SK-N-SH (cell line): ENCODE results near the gene TRAF2. TPM values are rescaled to one million over a fixed set of nuclear protein-coding genes. Genes with fewer than 3 reads are reported as not detected.

Experiments
- CTCF ChIA-PET: fragments of 300-600, 350-600 bp; formaldehyde crosslinking; extraction: SDS; loops from one replicate; lab custom pipeline; 2021; lab: Yijun Ruan, JAX
- POLR2A ChIA-PET: fragments of 350-600 bp; sonication (Branson Sonifier 250); formaldehyde crosslinking; extraction: SDS; loops from one replicate; lab custom pipeline; 2020; ENCODE audit warnings: antibody characterized with exemption, inconsistent platforms; lab: Yijun Ruan, JAX
- DNase-seq: peaks from one replicate; pipeline ENCODE4 v3.0.0; 2012
- H2AFZ ChIP-seq: fragments of 200-600 bp; sonication (generic); 2 replicates; pipeline ENCODE4 v1.8.1; 2016; ENCODE audit warnings: antibody characterized with exemption, mild to moderate bottlenecking, low read depth
- H3F3A ChIP-seq: fragments of 200-600 bp; sonication (generic); replicated peaks from 2 replicates; pipeline ENCODE3; 2016; ENCODE audit warnings: antibody characterized with exemption, mild to moderate bottlenecking; ENCODE audit not compliant: insufficient read depth
- H3K27ac ChIP-seq, 2 experiments: fragments of 200-500 bp in 1 of 2; fragments of 200-600 bp in 1 of 2; sonication (Bioruptor generic) in 1 of 2; sonication (generic), shearing (Covaris generic) in 1 of 2; 2 replicates each; pipeline versions ENCODE4 v1.5.1 to v1.6.1; 2014 to 2016; ENCODE audit warnings: low read depth in 2 of 2, inconsistent platforms in 1 of 2, low read length in 1 of 2, mild to moderate bottlenecking in 1 of 2, mixed read lengths in 1 of 2
- H3K27me3 ChIP-seq: fragments of 200-600 bp; sonication (generic), shearing (Covaris generic); 2 replicates; pipeline ENCODE4 v1.6.1; 2016; ENCODE audit warnings: mixed run types; ENCODE audit not compliant: insufficient read depth
- H3K36me3 ChIP-seq, 2 experiments: fragments of 200-500 bp in 1 of 2; fragments of 200-600 bp in 1 of 2; sonication (Bioruptor generic) in 1 of 2; sonication (generic) in 1 of 2; replicated peaks in 1 of 2; 2 replicates each; pipeline versions ENCODE3 to v1.5.1; 2014 to 2016; ENCODE audit warnings: low read length in 1 of 2, mild to moderate bottlenecking in 1 of 2; ENCODE audit not compliant: insufficient read depth in 2 of 2, control insufficient read depth in 1 of 2
- H3K4me1 ChIP-seq, 2 experiments: fragments of 200-500 bp in 1 of 2; fragments of 200-600 bp in 1 of 2; sonication (Bioruptor generic) in 1 of 2; sonication (generic), shearing (Covaris generic) in 1 of 2; 2 replicates each; pipeline versions ENCODE4 v1.5.1 to v1.6.1; 2014 to 2016; ENCODE audit warnings: low read depth in 1 of 2, low read length in 1 of 2, mixed run types in 1 of 2; ENCODE audit not compliant: insufficient read depth in 2 of 2, control insufficient read depth in 1 of 2
- H3K4me2 ChIP-seq: fragments of 200-600 bp; sonication (generic), shearing (Covaris generic); 2 replicates; pipeline ENCODE4 v1.6.1; 2017; ENCODE audit warnings: mixed run types
- H3K4me3 ChIP-seq, 2 experiments: fragments of 200-500 bp in 1 of 2; fragments of 200-600 bp in 1 of 2; sonication (Bioruptor generic) in 1 of 2; sonication (generic), shearing (Covaris generic) in 1 of 2; 2 replicates each; pipeline versions ENCODE4 v1.5.1 to v1.8.1; 2014 to 2016; ENCODE audit warnings: low read depth in 2 of 2, inconsistent platforms in 1 of 2, low read length in 1 of 2, mild to moderate bottlenecking in 1 of 2, mixed read lengths in 1 of 2, moderate library complexity in 1 of 2
- H3K79me2 ChIP-seq: fragments of 200-600 bp; sonication (generic); 2 replicates; pipeline ENCODE4 v1.8.1; 2017; ENCODE audit warnings: mild to moderate bottlenecking; ENCODE audit not compliant: insufficient read depth
- H3K9ac ChIP-seq: fragments of 200-600 bp; sonication (generic); 2 replicates; pipeline ENCODE4 v1.6.1; 2017; ENCODE audit warnings: mixed run types
- H3K9me2 ChIP-seq: fragments of 200-600 bp; sonication (generic); 2 replicates; pipeline ENCODE4 v1.6.1; 2017; ENCODE audit warnings: mixed run types
- H3K9me3 ChIP-seq: fragments of 200-600 bp; sonication (generic); 2 replicates; pipeline ENCODE4 v1.6.1; 2017; ENCODE audit warnings: mixed run types, mild to moderate bottlenecking, moderate library complexity
- H4K20me1 ChIP-seq: fragments of 200-600 bp; sonication (generic); 2 replicates; pipeline ENCODE4 v1.6.1; 2017; ENCODE audit warnings: mild to moderate bottlenecking, mixed run types; ENCODE audit not compliant: insufficient read depth
- CHD2 ChIP-seq: fragments of 150-350 bp; IDR thresholded peaks from 2 replicates; pipeline ENCODE4 v1.6.1; 2018; ENCODE audit warnings: low read length; ENCODE audit not compliant: partially characterized antibody
- EP300 ChIP-seq, 2 experiments: IDR thresholded peaks; 2 replicates each; pipeline versions ENCODE4 v1.4.0 to v1.6.1; 2012; ENCODE audit warnings: borderline replicate concordance in 1 of 2, low read depth in 1 of 2, low read length in 1 of 2
- FOSL2 ChIP-seq: IDR thresholded peaks from 2 replicates; pipeline ENCODE4 v1.4.0; 2012; ENCODE audit warnings: low read depth, mild to moderate bottlenecking, moderate library complexity, borderline replicate concordance
- FOXM1 ChIP-seq: IDR thresholded peaks from 2 replicates; pipeline ENCODE4 v1.4.0; 2012; ENCODE audit warnings: low read depth, mild to moderate bottlenecking
- GABPA ChIP-seq: IDR thresholded peaks from 2 replicates; pipeline ENCODE4 v1.4.0; 2012; ENCODE audit warnings: low read depth, mild to moderate bottlenecking
- GATA2 ChIP-seq: sonication (generic); formaldehyde crosslinking; IDR thresholded peaks from 2 replicates; pipeline ENCODE4 v1.5.0; 2020; ENCODE audit warnings: mild to moderate bottlenecking, missing genetic modification reagents
- JUND ChIP-seq: IDR thresholded peaks from 2 replicates; pipeline ENCODE4 v1.4.0; 2012
- MAX ChIP-seq: IDR thresholded peaks from 2 replicates; pipeline ENCODE4 v1.4.0; 2012; ENCODE audit warnings: low read depth
- MEF2A ChIP-seq: IDR thresholded peaks from 2 replicates; pipeline ENCODE4 v1.4.0; 2012; ENCODE audit warnings: low read depth, borderline replicate concordance
- MXI1 ChIP-seq: IDR thresholded peaks from 2 replicates; pipeline ENCODE4 v1.6.1; 2012; ENCODE audit warnings: mild to moderate bottlenecking, low read depth, low read length, improper control_type of control experiment
- NFIC ChIP-seq: IDR thresholded peaks from 2 replicates; pipeline ENCODE4 v1.4.0; 2012; ENCODE audit warnings: borderline replicate concordance
- RAD21 ChIP-seq: IDR thresholded peaks from 2 replicates; pipeline ENCODE4 v1.6.1; 2012; ENCODE audit warnings: mild to moderate bottlenecking, low read length
- RXRA ChIP-seq: IDR thresholded peaks from 2 replicates; pipeline ENCODE4 v1.4.0; 2012; ENCODE audit warnings: low read depth, mild to moderate bottlenecking, borderline replicate concordance
- TAF1 ChIP-seq: IDR thresholded peaks from 2 replicates; pipeline ENCODE4 v1.6.1; 2012; ENCODE audit warnings: low read depth, mild to moderate bottlenecking, low read length, moderate library complexity, borderline replicate concordance
- TCF12 ChIP-seq: IDR thresholded peaks from 2 replicates; pipeline ENCODE4 v1.4.0; 2012
- USF1 ChIP-seq: IDR thresholded peaks from 2 replicates; pipeline ENCODE4 v1.4.0; 2012; ENCODE audit warnings: low read depth, borderline replicate concordance
- USF2 ChIP-seq: fragments of 150-350 bp; IDR thresholded peaks from 2 replicates; pipeline ENCODE4 v1.6.1; 2017; ENCODE audit warnings: antibody characterized with exemption, low read length, low read depth, borderline replicate concordance
- YY1 ChIP-seq: IDR thresholded peaks from 2 replicates; pipeline ENCODE4 v1.4.0; 2012; ENCODE audit warnings: low read depth, mild to moderate bottlenecking
- ZBTB33 ChIP-seq: IDR thresholded peaks from 2 replicates; pipeline ENCODE4 v1.4.0; 2012; ENCODE audit warnings: low read depth, borderline replicate concordance
- WGBS: methylation state at CpG from one replicate; pipeline ENCODE4 v1.1.6; 2017; ENCODE audit warnings: low lambda C conversion rate; 5-methylcytosine and 5-hydroxymethylcytosine counted together
- polyA plus RNA-seq, 3 experiments: library from polyadenylated mRNA; depleted of rRNA; stranded (reverse); fragments of >200 nt; gene quantifications; 2 replicates each; pipeline ENCODE4 v1.2.3, GENCODE V29; 2012
- TF ChIP-seq, protein P1 (sequence below): fragments of 200-600 bp; sonication (generic); IDR thresholded peaks from 2 replicates; pipeline ENCODE4 v1.6.1; 2017; ENCODE audit warnings: antibody characterized with exemption, mild to moderate bottlenecking, moderate library complexity

TRAF2 gene
- polyA plus RNA-seq, 1 of the 3 experiments (the other 2 are of a cell fraction) = 15.4 TPM

DNA sequence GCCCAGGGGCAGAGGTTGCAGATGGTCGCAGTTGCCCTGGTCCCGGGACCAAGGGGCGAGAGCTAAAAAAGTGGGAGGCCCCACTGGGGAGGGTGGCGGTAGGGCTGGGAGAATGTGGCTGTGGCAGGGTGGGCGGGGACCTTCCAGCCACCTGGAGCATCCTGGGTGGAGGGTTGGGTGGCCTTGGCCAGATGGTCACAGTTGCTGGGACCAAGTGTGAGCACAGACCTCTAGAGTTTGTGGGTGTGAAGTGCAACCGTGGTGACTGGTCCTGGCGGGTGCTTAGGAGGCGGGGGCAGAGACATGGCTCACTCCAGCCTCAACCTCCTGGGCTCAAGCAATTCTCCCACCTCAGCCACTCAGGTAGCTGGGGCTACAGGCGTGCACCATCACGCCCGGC is 5.7 kb upstream of the TRAF2 start:
- H3K4me1 ChIP-seq = peaks cover 0 to 6% of the 10 kb centered on the region in 2 experiments; a peak in 2 of 4 replicates
- no peak overlapping the region for H3K4me2 ChIP-seq
- ChIA-PET POLR2A (no interaction called here), CTCF (interaction anchor here (1.1 to 1.5 kb wide), 2 partner anchors 37 to 39 kb away, joined by 3 to 5 read pairs; partner anchors contain the start of gene AJM1)
- no peak overlapping the region for H3K9ac ChIP-seq
- H3K36me3 ChIP-seq = no peaks in the 10 kb centered on the region
- no peak overlapping the region for H2AFZ ChIP-seq
- H3K9me2 ChIP-seq = no peaks in the 10 kb centered on the region
- 82% methylated on average over 7 of the region's 11 CpGs for WGBS
- no peak for DNase-seq
- no peaks in the 10 kb centered on the region for H3F3A ChIP-seq
- H4K20me1 ChIP-seq = no peaks in the 10 kb centered on the region
- no peak overlapping the region for H3K4me3 ChIP-seq
- H3K27me3 ChIP-seq = no peaks in the 10 kb centered on the region
- no peak overlapping the region for H3K27ac ChIP-seq
- H3K79me2 ChIP-seq = no peaks in the 10 kb centered on the region
- TF ChIP-seq RXRA (no peak), YY1 (no peak), USF2 (no peak), ZBTB33 (no peak), MXI1 (no peak), GATA2 (CRISPR knock-in tag) (no peak), MEF2A (no peak), USF1 (no peak), TAF1 (no peak), FOSL2 (no peak), TCF12 (no peak), JUND (no peak), NFIC (no peak), RAD21 (no peak), EP300 (IDR thresholded peaks at IDR 0.05; ENCODE audit: borderline replicate concordance in 1 of 2, low read depth in 1 of 2, low read length in 1 of 2) (no peak), MAX (no peak), CHD2 (no peak), GABPA (no peak), FOXM1 (no peak)
- TF ChIP-seq, protein P1, sequence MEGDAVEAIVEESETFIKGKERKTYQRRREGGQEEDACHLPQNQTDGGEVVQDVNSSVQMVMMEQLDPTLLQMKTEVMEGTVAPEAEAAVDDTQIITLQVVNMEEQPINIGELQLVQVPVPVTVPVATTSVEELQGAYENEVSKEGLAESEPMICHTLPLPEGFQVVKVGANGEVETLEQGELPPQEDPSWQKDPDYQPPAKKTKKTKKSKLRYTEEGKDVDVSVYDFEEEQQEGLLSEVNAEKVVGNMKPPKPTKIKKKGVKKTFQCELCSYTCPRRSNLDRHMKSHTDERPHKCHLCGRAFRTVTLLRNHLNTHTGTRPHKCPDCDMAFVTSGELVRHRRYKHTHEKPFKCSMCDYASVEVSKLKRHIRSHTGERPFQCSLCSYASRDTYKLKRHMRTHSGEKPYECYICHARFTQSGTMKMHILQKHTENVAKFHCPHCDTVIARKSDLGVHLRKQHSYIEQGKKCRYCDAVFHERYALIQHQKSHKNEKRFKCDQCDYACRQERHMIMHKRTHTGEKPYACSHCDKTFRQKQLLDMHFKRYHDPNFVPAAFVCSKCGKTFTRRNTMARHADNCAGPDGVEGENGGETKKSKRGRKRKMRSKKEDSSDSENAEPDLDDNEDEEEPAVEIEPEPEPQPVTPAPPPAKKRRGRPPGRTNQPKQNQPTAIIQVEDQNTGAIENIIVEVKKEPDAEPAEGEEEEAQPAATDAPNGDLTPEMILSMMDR = no peak
- TF ChIP-seq, all 33 proteins: peak for 0
- H3K9me3 ChIP-seq = no peaks in the 10 kb centered on the region
